ENCODE results near the gene ADAM11.

Gene ADAM11

DNA sequence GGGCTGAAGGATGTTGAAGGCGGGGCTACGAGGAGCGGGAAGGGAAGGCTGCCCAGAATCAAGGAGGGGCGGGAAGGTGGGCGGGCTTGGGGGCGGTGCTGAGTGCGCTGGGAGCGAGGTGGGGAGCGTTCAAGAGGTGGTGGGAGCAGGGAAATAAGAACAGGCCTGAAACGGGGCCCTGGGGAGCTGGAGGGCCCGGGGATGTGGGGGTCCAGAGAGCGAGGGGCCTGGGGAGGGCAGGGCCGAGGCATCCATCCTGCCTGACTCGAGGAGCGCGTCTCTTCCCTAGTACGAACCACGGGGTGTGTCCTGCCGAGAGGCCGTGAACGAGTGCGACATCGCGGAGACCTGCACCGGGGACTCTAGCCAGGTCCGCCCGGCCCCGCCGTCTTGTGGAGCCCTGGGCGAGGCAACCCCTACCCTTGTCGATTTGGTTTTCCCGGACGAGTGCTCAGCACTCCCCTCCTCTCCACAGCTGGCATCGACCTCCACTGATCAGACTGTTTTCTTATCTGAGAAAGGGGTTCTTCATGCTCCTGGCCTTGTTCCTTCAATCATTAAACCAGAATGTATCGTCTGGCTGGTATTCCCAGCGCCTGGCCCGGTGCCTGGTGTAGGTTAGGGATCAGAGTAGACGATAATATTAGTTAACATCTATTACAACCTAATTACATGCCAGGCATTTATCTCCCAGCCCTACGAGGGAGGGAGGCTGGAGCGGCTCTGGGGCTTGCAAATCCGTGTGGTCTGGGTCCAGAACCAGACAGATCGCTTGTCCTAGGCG, 17.2 kb downstream of the ADAM11 start:
- DNase-seq, result no peak

DNA sequence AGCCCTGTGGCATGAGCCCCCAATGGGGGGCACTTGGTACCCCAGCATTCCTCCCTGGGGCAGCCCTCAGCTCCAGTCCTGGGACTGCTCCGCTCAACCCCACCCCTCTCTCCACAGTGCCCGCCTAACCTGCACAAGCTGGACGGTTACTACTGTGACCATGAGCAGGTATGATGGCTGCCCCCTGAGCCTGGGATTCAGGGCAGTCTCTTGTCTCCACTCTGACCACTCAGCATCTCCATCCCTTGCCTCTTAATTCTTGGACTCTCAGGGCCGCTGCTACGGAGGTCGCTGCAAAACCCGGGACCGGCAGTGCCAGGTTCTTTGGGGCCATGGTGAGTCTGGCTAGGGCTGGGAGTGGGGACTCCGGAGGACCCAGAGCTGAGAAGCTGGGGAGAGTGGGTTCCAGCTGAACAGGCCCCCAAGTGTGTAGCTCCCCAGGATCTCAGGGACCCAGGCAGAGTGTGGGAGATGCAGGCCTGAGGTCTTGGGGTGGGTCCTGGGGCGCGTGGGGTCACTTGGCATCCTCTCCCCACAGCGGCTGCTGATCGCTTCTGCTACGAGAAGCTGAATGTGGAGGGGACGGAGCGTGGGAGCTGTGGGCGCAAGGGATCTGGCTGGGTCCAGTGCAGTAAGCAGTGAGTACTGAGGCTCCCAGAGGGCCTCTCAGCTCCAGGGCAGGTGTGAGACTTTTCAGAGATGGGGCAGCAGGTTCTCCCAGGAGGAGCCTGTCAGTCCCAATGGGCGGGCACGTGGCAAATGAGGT, 18.0 kb downstream of the ADAM11 start:
- no peak for DNase-seq

DNA sequence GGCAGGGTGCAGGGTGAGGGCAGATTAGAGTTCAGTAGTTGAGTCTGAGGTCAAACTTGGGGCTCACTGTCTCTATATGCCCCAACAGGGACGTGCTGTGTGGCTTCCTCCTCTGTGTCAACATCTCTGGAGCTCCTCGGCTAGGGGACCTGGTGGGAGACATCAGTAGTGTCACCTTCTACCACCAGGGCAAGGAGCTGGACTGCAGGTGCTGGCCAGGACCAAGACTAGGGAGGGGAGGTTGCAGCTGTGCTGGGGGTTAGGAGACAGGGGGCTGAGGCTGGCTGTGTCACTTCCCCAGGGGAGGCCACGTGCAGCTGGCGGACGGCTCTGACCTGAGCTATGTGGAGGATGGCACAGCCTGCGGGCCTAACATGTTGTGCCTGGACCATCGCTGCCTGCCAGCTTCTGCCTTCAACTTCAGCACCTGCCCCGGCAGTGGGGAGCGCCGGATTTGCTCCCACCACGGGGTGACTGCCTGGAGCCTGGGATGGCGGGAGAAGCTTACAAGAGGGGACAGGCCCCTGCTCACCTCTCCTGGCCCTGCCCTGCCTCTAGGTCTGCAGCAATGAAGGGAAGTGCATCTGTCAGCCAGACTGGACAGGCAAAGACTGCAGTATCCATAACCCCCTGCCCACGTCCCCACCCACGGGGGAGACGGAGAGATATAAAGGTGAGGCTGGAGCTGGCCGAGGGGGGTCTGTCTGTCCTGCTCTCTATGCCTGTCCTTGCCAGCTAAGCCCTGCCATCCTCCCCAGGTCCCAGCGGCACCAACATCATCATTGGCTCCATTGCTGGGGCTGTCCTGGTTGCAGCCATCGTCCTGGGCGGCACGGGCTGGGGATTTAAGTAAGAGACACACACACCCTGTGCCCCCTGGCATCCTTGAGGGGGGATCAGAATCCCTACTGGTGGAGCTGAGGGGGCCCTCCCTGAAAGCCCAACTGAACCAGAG, 18.9 kb downstream of the ADAM11 start:
- DNase-seq, result no peak

DNA sequence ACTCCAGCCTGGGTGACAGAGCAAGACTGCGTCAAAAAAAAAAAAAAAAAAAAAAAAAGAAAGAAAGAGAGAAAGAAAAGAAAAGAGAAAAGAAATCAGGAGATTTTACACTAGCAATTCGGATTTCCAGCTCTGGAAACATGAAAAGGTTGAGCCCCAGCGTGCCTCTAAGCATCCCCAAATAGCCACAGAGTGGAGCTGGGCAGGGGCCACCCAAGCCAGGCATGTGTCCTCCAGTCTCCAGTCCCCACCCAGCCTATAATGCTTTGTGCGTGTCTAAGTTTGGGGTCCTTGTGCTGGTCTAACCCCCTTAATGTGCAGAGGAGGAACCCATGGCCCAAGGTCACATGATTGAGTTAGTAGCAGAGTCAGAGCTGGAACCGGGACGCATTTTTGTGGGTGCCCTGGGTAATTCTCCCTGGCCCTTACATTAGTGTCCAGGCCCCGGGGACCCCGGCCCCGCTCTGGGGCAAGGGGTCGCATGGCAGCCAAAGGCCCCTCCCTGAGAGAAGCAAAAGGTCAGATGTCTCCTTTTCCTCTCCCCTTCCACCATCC, 19.9 kb downstream of the ADAM11 start:
- DNase-seq, result no peak

DNA sequence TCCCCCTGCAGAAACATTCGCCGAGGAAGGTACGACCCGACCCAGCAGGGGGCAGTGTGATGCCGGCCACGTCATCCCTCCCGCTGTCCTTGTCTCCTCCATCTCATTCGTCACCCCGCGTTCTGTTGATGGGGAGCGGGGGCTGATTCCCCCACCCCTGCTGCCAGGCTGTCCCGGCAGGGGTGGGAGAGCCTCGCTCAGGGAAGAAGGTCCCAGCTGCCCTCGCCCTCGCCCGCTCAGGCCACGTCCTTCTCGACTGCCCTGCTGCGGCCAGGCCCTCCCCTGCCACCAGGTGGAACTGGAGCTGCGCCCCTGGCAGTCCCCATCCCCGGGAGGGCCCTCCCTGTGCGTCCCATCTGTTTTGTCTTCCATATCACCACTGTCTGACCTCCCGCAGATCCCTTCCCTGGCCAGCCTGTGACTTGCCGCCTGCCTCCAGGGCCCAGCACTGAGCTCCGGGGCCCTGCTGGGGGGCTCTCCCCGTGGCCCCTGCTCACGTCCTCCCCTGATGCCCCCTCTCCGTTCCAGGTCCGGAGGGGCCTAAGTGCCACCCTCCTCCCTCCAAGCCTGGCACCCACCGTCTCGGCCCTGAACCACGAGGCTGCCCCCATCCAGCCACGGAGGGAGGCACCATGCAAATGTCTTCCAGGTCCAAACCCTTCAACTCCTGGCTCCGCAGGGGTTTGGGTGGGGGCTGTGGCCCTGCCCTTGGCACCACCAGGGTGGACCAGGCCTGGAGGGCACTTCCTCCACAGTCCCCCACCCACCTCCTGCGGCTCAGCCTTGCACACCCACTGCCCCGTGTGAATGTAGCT, 20.6 kb downstream of the ADAM11 start:
- DNase-seq, result peak; percentile 76

DNA sequence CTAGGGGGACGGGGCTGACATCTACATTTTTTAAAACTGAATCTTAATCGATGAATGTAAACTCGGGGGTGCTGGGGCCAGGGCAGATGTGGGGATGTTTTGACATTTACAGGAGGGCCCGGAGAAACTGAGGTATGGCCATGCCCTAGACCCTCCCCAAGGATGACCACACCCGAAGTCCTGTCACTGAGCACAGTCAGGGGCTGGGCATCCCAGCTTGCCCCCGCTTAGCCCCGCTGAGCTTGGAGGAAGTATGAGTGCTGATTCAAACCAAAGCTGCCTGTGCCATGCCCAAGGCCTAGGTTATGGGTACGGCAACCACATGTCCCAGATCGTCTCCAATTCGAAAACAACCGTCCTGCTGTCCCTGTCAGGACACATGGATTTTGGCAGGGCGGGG, 21.4 kb downstream of the ADAM11 start:
- no peak for DNase-seq

DNA sequence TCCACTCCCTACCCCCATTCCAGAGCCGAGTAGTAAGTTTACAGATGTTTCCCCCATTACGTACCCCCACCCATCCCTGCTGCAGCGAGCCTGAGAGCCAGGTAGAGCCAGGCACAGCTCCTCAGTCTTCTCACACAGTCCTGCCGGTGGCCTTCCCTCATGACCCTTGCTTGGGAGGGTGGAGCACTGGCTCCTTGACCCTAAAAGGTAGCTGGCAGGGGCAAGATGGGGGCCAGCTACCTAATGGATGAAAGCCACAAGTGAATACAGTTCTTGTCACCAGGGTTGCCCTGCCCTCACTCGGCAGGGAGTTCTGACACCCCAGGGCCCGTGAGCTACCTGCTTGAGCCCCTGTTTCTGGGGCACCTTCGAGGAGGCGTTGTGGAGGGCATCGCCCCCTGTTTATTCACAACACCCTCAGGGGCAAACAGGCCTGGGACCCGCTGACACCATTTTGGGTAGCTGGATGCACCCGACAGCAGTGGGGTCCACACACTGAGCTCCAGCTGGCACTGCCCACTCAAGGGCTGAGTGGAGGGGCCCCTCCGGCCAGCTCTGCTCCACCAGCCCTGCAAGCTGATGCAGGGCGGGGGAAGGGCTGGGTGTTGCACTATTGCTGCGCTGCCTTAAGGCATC, 22.2 kb downstream of the ADAM11 start:
- DNase-seq, result no peak

DNA sequence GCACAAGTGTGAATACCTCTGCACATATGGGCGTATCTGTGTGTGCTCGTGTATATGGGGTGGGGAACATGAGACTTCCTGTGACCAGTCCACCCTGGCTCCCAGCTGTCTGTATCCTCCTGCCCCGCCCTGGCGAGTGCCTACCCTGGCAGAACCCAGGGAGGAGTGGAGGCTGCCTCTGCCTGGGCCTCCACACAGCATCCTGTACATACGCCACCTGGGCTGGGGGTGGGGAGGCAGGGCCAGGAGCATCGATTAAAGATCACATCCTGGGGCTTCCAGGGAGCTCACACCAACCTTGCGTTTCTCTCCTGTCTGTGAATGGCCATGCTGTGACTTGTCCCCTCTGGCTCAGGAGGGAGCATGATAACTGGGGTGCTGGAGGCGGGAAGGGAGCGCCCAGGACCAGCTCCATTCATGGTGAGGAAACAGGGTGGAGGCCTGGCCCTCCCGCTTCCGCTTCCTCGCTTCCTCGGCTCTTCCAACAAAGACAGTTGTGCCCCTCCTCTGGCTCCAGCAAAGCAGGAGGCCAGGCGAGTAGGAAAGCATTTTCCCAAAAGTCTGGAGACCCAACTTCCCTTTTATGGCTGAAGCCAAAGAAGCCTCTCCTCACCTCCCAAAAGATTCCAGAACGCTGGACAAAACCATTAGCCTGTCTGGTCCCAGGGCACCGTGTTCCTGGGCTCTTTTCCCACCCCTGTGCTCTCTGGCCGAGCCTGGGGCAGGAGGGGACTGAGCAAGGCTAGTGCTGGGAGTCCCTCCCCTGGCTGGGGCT, 22.9 kb downstream of the ADAM11 start:
- DNase-seq, result no peak

DNA sequence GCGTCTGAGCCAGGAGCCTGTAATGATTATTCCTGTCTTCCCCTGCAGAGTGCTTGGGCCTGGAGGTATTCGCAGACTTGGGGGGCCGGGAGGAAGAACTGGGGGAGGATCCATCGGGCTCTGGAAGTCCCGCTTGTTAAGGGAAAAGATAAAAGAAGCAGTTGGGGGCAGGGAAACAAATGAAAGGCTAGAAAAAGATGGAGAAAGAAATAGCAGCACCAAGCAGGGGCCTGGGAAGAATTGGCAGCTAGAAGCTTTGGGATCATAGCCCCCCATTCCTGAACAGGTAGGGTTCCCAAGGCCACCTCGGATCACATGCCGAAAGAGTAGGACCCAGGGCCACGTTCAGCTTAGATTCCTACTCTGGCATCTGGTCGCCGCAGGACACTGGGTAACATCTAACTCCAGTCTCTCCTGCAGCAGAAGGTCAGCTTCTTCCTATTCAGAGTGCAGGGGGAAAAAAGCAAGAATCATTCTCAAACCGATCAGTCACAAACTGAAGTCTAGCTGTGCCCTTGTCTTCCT, 23.6 kb downstream of the ADAM11 start:
- DNase-seq, result no peak

DNA sequence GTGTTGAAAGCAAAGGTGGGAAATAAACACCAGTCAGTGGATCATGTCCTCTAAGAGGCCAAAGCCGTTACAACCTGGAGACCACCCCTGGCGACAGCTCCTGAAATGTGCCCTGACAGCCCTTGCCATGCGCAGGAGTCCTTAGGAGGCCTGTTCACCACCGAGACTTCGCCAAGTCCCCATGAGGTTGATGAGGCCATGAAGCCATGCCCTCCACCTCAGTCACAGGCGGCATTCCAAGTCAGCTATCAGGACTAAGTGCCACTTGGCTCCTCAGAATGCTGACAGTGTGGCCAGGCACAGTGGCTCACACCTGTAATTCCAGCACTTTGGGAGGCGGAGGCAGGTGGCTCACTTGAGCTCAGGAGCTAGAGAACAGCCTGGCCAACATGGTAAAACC, 27.1 kb downstream of the ADAM11 start:
- no peak for DNase-seq

DNA sequence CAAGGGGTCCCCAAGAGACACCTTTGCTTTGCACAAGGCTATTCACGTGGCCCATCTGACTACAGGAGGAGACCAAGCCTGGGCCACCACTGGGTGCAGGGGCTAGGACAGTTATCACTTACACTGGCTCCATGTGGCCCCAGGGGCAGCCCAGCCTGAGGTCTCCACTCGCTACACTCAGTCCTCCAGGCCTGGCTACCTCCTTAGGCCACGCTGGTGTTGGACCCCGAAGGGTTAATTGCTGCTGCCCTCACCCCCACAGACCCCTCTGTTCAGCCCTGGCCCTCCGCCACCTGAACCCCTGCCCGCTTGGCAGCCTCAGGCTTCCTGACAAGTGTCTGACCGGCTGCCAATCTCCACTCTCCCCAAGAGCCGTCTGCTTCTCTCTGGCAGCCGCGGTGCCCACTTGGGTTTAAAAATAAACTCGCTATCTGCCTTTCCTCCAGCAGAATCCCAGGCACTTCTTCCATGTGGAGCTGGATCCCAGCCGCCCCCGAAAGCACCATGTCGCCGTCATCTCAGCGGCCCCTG, 27.8 kb downstream of the ADAM11 start:
- no peak for DNase-seq

DNA sequence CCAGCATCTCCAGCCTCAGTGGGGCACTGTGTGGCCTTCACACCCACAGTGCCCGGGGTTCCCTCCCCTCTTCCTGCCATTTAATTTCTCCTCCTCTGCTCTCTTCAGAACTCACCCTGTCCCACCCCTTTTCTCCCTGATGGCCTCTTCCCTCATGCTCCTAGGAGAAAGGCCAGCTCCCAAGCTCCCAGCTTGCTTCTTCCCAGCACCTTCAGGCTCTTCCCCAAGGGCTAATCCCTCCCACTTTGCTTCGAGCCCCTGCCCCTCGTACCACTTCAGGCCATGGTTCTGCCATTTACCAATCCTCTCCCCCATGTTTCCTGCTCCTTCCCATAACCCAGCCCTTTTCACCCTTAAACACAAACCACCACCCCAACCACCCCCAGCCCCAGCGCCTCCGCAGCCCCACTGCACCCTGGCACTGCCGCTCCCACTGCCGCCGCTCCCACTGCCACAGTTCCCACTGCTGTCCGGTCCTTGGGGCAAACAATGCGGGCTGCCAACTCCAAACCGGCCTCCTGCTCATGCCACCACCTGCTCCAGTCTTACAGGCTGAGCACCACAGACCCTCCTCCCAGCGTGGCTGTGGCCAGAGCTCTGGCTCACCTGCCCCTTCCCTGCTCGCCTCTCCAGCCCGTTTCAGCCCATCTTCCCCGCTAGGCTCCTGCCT, 28.6 kb downstream of the ADAM11 start:
- DNase-seq, result no peak

DNA sequence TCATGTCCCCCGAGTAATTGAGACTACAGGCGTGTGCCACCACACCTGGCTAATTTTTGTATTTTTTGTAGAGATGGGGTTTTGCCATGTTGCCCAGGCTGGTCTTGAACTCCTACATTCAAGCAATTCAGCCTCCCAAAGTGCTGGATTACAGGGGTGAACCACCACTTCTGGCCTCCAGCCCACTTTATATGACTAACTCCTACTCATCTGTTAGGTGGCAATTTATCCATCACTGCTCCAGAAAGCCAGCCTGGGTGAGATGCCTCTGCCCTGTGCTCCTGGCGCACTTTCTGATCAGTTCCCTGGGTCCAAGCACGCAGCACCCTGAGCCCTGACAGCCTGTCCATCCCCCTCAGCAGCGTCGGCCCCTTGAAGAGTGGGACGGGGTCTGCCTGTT, 29.4 kb downstream of the ADAM11 start:
- no peak for DNase-seq

DNA sequence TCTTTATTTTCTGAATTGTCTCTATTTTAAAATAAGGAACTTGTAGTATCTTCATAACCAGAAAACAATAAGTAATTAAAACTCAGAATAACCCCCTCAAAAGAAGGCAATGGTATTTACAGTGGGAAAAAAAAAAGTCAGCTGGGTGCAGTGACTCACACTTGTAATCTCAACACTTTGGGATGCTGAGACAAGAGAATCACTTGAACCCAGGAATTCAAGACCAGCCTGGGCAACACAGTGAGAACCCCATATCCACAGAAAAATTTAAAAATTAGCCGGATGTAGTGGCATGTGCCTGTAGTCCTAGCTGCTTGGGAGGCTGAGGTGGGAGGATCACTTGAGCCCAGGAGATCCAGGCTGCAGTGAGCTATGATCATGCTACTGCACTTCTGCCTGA, 33.5 kb downstream of the ADAM11 start:
- DNase-seq, result no peak

DNA sequence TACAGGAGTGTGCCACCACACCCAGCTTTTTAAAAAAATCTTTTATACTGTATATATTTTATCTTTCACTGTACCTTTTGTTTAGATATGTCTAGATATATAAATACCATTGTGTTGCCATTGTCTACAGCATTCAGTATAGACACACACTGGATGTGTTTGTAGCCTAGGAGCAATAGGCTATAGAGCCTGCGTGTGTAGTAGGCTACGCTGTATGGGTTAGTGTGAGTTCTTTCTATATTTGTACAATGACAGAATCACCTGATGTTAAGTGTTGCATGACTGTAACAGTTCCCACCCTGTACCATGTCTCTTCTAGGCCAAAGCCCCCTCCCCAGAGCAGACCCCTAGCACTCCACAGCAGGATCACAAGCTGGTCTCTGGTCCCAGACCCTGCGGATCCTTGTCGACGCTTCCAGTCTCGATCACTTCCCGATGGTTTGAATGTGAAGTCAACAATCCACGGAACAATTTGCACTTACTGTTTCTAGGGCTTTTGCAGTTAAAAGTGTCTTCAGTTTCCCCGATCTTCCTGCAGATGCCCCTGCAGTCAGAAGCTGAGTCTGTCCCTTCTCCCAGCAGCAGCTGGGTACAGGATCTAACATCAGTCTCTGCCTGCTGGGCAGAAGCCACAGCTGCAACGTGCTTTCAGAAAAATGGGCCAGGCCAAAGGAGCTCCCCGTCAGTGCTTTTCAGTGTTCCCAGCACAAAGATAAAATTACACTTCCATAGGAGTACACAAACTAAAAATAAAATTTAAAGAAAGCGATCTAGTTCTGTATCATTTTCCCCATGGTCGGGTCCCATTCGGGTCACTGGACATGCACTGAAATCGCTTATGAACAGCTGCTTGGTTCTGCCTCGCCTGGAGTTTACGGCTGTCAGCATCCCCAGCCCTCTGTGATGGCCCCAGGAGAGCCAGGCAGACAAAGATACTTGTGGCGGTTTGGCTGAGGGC, 35.4 kb downstream of the ADAM11 start:
- DNase-seq, result no peak

DNA sequence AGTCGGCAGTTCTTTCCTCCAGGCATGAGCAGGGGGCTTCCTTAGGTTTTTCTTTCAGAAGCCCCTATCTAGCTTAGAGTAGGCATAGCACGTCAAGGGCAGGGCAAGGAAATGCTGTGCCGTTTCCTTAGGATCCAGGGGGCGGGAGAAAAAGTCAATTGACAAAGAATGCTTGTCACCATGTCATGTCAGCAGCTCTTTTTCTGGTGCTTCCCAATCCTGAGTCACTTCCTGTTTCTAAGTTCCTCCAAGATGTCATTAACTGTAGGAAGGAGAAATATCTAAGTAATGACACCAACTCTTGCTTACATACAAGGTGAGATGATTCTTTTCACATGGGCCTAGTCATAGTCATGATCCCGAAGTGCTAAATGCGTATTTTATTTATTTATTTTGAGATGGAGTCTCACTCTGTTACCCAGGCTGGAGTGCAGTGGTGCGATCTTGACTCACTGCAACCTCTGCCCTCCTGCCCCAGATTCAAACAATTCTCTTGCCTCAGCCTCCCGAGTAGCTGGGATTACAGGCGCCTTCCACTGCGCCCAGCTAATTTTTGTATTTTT, 36.1 kb downstream of the ADAM11 start:
- no peak for DNase-seq

DNA sequence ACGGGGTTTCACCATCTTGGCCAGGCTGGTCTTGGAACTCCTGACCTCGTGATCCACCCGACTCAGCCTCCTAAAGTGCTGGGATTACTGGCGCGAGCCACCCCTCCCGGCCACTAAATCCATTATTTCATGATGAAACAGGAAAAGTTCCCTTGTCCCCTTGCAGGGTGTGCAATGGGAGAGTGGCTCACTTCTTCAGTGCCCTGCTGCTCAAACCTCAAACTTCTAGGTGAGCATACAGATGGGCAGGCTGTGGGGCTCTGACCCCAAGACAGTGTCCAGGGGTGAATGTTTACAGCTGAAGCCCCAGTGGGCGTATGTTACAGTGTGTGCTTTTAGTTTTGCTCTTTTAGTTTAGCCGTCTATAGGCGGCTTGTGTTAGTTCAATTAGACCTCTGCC, 36.6 kb downstream of the ADAM11 start:
- no peak for DNase-seq

DNA sequence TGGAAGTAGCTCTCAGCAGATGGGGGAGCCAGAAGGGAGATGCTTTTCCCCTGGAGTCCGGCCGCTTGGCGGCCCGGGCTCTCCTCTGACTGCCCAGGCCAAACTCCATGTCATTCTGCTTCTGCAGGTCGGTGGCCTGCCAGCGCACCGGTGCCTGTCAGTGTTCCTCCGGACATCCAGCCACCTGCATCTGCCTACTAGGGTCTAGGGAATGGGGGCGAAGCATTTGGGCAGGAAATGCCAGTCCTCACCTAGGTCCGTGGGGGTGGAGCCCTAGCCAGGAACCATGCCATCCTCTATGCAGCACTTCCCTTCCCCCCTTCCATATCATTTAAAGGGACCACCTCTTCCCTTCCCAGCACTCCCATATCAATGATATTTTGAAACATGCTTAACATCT, 37.1 kb downstream of the ADAM11 start:
- DNase-seq, result no peak

Data from effector CD4-positive, alpha-beta T cell (primary cell).